Epithelial cell of alveolus of lung (primary cell): Measurements from ENCODE around the gene ZNF195. TPM values are rescaled to one million over a fixed set of nuclear protein-coding genes. Genes with fewer than 3 reads are reported as not detected.

ENCODE experiments used
- total RNA-seq: library from RNA; depleted of rRNA; stranded (reverse); fragments of >200 nt; gene quantifications from 2 replicates; pipeline ENCODE4 v1.2.1, GENCODE V29; 2015

Gene ZNF195
- 9.2 and 14.9 TPM in 2 replicates for total RNA-seq

DNA sequence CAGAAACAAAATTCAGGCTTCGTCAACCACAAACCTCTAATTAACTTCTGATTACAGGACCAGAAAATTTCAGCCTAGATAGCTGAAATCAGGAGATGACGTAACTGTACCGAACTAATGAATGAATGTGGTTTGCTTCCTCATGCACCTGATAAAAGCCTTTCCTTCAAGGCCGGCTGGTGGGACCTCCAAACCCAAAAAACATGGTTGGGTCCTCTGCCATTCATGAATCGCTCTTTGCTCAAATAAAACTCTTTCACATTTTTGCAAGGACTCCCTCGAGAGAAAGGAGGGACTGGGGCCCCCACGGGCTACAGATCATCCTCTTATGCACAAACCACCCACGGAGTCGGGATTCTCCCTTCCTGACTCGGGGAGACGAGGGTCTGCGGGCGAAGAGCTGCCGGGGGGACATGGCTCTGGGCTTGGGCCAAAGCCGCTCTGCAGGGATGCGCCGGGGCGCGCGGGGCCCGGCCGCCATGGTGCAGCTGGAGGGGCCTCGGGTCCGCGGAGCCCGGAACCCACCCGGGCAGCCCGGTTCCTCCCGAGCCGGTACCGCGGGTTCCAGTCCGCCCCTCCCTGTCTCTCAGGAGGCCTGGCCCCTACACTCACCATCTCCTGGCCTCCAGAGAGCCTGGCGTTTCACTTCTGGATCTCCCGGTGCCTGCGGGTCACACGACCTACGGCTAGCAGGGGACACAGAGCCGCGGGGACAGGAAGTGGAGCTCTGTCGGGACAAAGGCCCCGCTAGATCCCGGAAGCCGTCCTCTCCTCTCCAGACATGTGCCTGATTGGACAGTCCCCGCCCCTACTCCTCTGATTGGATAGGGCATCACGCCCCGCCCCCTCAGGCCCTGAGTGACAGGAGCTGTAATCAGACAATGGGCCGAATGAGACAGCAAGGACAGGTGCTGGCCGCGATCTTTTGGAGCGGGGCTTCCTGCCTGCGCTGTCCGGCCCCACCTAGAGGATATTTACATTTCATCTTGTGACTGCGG, at the start of gene ZNF195:
Gene ZNF195, minus strand, starts transcription at position 721 of the 998 bp plus-strand sequence. Its CDS starts 106 bp downstream, at position 615.

Other genes starting within 250 kb of the ZNF195 start
- gene OSBPL5, start 213.8 kb downstream of the ZNF195 start, total RNA-seq = 37.8 and 57.9 TPM in 2 replicates
- not detected in 2 replicates for gene MRGPRG, start 160.3 kb downstream of the ZNF195 start, total RNA-seq
- not detected in 2 replicates for gene MRGPRE, start 146.7 kb downstream of the ZNF195 start, total RNA-seq